Hematopoietic multipotent progenitor cell (in vitro differentiated cells): ENCODE data around the gene SCAI. TPM values are rescaled to one million over a fixed set of nuclear protein-coding genes. Genes with fewer than 3 reads are reported as not detected.
"Not testable (repeated sequence)": the region's sequence is repeated elsewhere in the genome, so short reads cannot be mapped to it uniquely, and the experiment has no call there.

ENCODE experiments used
- DNase-seq, 3 donors: peaks; one replicate each; pipeline ENCODE4 v3.0.0-alpha.2; 2011 to 2015; ENCODE audit warnings: low read depth in 2 of 3, low spot score in 2 of 3
- total RNA-seq: library from RNA; depleted of rRNA; stranded (reverse); fragments of >200 nt; gene quantifications from one replicate; pipeline ENCODE4 v1.2.3, GENCODE V29; 2012

Gene SCAI
- total RNA-seq, 1 donor = 25.6 TPM

DNA sequence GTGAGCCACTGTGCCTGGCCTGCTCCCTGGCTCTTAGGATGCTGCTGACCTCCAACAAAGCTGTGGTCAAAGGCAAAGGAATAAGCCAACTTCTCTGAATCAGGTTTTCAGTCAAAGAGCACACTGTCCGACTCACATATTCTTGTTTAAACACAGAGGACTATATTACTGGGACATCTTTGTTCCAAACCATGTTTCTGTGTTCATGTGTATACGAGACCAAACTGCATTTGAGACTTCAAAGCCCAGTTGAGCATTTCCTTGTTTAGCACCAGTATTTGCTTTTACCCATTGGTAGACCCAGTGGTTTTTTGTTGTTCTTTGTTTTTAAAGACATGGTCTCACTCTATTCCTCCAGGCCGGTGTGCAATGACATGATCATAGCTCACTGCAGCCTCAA, 100.2 kb downstream of the SCAI start:
- no peak for DNase-seq

GRCh38 chr9:125038166-125038565, 105.2 kb downstream of the SCAI start:
- peak in 2 of 3 donors; percentile 35 to 81 for DNase-seq

- no peak for DNase-seq
Observed at GRCh38 chr9:125028041-125028440, 115.3 kb downstream of the SCAI start.

DNA sequence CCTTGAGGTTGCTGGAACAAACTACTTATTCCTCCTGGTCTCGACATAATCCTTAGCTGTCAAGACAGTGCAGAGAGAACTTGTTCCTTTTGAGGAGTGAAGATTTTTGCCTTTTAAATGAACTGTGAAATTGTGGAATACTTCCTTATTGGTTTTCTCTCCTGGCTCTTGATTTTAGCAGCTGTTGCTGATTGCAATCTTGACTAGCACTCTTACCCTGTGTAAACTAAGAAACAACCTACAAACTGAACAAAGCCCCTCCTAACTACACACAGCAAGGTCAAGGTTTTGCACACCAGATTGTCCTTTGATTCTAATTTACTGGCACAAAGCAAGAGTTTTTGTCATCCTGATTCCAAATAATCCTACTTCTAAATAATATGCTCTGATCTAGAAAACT, 118.4 kb downstream of the SCAI start:
- no peak for DNase-seq

DNA sequence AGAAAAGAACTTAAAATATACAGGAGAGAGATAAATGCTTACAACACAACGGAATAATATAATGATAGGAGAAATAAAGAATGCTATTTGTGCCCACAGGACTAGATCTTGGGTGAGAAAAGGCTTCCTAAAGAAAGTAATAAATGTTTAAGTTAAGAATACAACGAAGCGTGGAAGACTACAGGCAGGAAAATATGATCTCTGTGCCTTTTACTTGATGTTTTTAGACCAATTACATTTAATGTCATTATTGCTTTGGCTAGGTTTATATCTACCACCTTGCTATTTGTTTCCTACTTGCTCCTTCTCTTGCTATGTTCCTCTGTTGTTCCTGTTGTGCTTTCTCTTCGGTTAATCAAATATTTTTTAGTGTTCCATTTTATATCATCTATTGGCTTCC, 122.3 kb downstream of the SCAI start:
- DNase-seq = no peak

DNA sequence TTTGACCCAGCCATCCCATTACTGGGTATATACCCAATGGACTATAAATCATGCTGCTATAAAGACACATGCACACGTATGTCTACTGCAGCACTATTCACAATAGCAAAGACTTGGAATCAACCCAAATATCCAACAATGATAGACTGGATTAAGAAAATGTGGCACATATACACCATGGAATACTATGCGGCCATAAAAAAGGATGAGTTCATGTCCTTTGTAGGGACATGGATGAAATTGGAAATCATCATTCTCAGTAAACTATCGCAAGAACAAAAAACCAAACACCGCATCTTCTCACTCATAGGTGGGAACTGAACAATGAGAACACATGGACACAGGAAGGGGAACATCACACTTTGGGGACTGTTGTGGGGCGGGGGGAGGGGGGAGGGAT, 127.7 kb downstream of the SCAI start:
- DNase-seq = not testable (repeated sequence)

- not testable (repeated sequence) for DNase-seq
Observed at GRCh38 chr9:125012013-125012412, 131.3 kb downstream of the SCAI start.

DNA sequence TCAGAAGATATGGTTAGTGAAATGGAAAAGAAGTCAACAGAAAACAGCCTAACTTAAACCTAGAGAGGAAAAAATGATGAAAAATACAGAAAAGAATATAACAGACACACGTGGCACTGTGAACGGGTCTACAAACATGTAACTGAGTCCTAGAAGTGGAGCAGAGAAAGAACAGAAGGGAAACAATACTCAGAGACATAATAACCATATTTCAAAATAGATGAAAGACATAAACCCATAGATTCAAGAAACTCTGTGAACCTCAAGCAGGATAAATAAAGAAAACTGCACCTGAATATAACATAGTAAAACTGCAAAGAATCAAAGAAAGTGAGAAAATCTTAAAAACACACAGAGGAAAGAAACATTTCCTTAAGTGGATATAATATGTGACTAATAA, 134.7 kb downstream of the SCAI start:
- no peak for DNase-seq

GRCh38 chr9:125003332-125003731, 140.0 kb downstream of the SCAI start:
- DNase-seq = no peak

DNA sequence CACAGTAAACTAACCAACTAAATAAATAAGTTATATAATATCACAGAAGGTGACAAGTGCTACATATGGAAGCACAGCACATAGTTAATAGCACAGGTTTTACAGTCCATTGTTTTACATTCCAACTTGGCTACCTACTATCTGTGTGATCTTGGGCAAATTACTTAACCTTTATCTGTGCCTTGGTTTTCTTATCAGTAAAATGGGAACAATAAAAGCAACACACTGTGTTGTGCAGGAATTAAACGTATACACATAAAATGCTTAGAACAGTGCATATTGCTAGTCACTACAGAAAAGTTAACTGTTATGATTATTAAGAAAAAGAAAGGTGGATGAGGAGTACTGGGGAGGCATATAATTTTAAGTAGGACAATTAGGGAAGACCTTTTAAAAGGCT, 159.6 kb downstream of the SCAI start:
- DNase-seq = no peak

- no peak for DNase-seq
Observed at GRCh38 chr9:124980431-124980830, 162.9 kb downstream of the SCAI start.

- no peak for DNase-seq
Observed at GRCh38 chr9:124975131-124975530, 168.2 kb downstream of the SCAI start.

GRCh38 chr9:124973807-124974206, 169.5 kb downstream of the SCAI start:
- peak in 2 of 3 donors; percentile 4 to 6 for DNase-seq

DNA sequence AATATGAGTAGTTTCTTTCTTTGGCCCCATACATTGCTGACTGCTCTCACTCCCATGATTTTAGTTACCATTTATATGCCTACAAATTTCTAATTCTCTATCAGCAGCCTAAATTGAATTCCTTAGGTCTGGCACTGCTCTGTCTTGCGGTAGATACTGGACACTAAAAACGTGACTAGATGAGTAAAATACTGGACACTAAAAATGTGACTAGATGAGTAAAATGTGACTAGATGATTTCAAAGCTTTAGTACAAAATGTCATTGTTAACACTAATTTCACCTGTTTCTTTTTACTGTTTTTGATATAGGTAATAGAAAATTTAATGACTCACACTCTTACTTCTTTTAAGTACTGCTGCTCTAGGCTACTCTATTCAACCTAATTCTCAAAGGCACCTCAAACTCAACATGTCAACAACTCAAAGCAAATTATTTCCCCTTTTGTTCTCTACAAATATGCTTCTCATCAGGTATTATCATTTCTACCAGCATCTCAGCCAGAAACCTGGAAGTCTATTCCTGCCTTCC, 171.0 kb downstream of the SCAI start:
- no peak for DNase-seq

- DNase-seq = no peak
Observed at GRCh38 chr9:124969401-124969800, 173.9 kb downstream of the SCAI start.

DNA sequence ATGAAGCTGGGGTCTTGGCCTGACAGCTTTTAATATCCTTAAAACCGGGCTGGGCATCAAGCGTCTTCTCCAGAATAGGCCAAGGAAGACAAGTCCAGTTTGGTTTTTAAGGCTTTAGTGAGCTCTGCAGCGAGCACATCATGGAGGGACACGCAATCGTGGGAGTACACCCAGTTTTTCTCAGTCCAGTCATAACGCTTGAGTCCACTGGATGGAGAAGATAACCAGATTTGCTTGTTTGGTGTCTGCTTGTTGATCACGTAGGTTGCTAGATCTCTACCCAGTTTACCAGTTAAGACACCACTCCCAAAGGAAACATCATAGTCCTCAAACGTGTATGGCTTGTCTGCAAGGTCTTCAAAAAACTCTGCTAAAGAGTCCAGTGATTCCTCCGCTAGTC, 175.1 kb downstream of the SCAI start:
- DNase-seq = no peak

- DNase-seq = peak in 2 of 3 donors; percentile 10 to 31
Observed at GRCh38 chr9:124965775-124966568, 177.4 kb downstream of the SCAI start.

- peak in 1 of 3 donors; percentile 8 for DNase-seq
Observed at GRCh38 chr9:124964604-124965003, 178.7 kb downstream of the SCAI start.

- no peak for DNase-seq
Observed at GRCh38 chr9:124964056-124964455, 179.3 kb downstream of the SCAI start.

- no peak for DNase-seq
Observed at GRCh38 chr9:124960409-124960752, 182.9 kb downstream of the SCAI start.

DNA sequence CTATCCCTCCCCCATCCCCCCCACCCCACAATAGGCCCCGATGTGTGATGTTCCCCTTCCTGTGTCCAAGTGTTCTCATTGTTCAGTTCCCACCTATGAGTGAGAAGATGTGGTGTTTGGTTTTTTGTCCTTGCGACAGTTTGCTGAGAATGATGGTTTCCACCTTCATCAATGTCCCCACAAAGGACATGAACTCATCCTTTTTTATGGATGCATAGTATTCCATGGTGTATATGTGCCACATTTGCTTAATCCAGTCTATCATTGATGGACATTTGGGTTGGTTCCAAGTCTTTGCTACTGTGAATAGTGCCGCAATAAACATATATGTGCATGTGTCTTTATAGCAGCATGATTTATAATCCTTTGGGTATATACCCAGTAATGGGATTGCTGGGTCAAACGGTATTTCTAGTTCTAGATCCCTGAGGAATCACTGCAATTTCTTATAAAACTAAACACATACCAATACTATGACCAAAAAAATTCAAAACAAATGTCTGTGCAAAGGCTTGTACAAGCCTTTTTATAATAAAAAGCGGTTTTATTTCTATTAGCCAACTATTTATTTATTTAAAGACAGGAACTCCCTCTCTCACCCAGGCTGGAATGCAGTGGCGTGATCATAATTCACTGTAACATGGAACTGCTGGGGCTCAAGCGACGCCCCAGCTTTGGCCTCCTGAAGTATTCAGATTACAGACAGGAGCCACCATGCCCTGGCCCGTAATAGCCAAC, 183.5 kb downstream of the SCAI start:
- not testable (repeated sequence) for DNase-seq

DNA sequence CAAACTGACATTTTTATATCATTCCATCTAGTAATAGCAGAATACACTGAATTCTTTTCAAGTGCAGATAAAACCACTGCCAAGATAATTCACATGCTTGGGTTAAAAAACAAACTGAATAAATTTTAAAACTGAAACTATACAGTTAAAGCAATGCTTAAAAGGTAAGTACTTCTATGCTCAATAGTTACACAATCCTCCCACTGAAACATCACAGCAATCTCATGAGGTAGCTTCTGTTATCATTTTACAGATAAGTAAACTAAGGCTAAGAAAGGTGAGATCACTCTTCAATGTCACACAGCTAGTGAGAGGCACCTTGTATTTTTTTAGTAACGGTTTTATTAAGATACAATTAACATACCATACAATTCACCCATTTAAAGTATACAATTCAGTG, 189.1 kb downstream of the SCAI start:
- no peak for DNase-seq
